Fibroblast of pulmonary artery (primary cell): ENCODE data around the gene ITFG2.
"Not testable (repeated sequence)": the region's sequence is repeated elsewhere in the genome, so short reads cannot be mapped to it uniquely, and the experiment has no call there.

Source experiments
- DNase-seq: peaks from one replicate; pipeline ENCODE4 v3.0.0-alpha.2; 2010; ENCODE audit warnings: low read depth
- H3K4me3 ChIP-seq: replicated peaks from 2 replicates; pipeline ENCODE4 v1.5.1; 2011; ENCODE audit warnings: low read depth, mild to moderate bottlenecking, control low read depth, low read length, moderate library complexity
- TF ChIP-seq, protein P1 (sequence below): IDR thresholded peaks from 2 replicates; pipeline ENCODE4 v1.5.1; 2011; ENCODE audit warnings: mild to moderate bottlenecking, control low read depth, low read length, inconsistent platforms; ENCODE audit errors: missing control alignments

Gene ITFG2

DNA sequence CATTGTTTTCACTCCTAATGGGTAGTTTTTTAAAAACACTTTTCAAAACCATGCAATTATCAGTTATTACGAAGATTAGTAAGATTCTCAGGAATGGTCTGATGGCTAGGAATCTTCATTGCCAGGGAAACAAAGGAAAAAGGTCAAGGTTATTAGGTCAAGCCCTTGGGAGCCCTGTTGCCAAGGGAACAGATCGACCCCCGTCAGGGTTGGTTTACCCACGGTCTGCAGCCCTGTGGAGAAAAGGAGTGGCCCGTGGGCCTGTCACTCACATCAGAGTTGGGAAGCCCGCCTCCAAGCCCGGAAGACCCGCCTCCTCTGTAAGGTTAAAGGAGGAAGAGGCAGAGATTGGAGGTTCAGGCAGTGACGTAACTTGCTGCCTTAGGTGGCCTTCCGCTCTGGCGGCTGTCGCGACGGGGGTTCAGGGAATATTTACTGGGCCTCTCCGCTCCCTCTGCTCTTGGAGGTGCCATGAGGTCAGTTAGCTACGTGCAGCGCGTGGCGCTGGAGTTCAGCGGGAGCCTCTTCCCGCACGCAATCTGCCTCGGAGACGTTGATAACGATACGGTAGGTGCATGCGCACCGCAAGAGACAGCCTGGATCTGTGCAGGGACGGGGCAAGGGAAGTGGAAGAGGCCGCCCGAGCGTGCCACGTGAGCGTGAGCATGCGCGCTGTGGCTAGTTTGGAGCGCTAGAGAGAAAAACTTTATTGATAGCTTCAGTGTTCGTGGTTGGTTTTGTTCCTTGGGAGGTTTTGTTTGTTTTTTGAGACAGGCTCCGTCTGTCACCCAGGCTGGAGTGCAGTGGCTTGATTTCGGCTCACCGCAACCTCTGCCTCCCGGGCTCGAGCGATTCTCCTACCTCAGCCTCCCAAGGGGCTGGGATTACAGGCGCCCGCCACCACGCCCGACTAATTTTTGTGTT is at the start of gene ITFG2:
ITFG2 (plus strand) TSS at position 379 of the 924 bp plus-strand sequence; CDS start at position 472, 93 bp downstream.
- H3K4me3 ChIP-seq, result peak within 1 kb of the TSS; percentile 77
- TF ChIP-seq, protein P1, sequence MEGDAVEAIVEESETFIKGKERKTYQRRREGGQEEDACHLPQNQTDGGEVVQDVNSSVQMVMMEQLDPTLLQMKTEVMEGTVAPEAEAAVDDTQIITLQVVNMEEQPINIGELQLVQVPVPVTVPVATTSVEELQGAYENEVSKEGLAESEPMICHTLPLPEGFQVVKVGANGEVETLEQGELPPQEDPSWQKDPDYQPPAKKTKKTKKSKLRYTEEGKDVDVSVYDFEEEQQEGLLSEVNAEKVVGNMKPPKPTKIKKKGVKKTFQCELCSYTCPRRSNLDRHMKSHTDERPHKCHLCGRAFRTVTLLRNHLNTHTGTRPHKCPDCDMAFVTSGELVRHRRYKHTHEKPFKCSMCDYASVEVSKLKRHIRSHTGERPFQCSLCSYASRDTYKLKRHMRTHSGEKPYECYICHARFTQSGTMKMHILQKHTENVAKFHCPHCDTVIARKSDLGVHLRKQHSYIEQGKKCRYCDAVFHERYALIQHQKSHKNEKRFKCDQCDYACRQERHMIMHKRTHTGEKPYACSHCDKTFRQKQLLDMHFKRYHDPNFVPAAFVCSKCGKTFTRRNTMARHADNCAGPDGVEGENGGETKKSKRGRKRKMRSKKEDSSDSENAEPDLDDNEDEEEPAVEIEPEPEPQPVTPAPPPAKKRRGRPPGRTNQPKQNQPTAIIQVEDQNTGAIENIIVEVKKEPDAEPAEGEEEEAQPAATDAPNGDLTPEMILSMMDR, result no peak
- peak; percentile 98 for DNase-seq

DNA sequence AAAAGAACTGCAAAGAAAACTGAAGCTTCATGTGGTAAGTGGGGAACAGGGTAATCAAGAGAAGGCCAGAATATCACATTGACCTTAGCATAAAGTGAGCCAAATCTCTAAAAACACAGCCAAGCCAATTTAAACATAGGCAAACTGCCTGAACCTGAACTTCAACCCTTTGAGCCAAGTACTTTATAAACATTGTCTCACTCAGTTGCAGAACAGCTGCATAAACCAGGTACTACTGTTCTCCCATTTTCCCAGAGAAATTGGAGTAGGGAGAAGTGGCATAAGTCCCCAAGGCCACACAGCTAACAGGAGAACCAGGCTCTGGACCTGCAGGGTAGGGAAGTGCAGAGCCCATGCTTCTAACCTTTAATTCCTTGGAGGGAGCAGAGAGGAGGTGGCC is 48.1 kb upstream of the ITFG2 start:
- H3K4me3 ChIP-seq, result no peak overlapping the region
- TF ChIP-seq, protein P1, result no peak
- DNase-seq, result no peak

DNA sequence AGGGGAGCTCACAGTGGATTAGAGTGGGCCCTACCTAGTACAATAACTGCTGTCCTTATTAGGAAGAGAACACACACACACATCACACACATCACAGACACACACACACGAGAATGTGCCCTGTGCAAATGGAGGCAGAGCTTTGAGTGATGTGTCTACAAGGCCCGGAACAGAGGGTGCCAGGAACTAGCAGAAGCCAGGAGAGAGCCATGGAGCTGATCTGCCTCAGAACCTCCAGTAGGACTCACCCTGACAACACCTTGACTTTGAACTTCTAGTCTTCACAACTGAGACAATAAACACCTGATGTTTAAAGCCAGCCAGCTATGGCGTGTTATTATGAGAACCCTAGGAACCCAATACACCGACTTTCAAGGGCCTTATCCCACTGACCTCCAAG is 47.4 kb upstream of the ITFG2 start:
- TF ChIP-seq, protein P1, result no peak
- no peak for DNase-seq
- H3K4me3 ChIP-seq, result no peak overlapping the region

DNA sequence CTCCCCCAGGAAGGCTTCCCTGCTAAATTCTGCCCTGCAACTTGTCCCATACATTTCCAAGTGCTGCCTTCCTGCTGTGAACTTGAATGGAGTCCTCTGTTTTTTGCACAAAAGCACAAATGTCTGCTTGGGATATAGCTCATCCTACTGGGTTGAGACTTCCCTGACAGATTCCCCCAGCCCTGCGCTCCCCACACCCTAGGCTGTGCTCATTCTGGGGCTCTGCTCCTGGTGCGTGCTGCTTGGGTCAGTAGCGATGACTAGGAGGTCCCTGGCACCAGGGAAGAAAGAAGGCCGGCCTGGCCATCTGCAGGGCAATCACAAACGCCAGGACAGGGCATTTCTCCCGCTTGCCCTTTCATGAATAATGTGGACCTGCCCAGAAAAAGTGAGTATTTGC is 46.9 kb upstream of the ITFG2 start:
- TF ChIP-seq, protein P1, result no peak

GRCh38 chr12:2768224-2768961 is 44.1 kb upstream of the ITFG2 start:
- H3K4me3 ChIP-seq, result no peak overlapping the region
- no peak for DNase-seq
- TF ChIP-seq, protein P1, result no peak

More for the DNA sequence above, 46.9 kb upstream of the ITFG2 start:
- DNase-seq, result no peak
- H3K4me3 ChIP-seq, result no peak overlapping the region

GRCh38 chr12:2769866-2770533 is 42.5 kb upstream of the ITFG2 start:
- TF ChIP-seq, protein P1, result no peak
- DNase-seq, result no peak
- no peak overlapping the region for H3K4me3 ChIP-seq

- not testable (repeated sequence) for H3K4me3 ChIP-seq, DNase-seq
Observed at GRCh38 chr12:2770544-2770943, 41.9 kb upstream of the ITFG2 start.
